ENCODE measurements around the gene KNSTRN.
A peak's percentile ranks its signal among the peaks of the same experiment; 100 is the strongest.

Gene KNSTRN

GRCh38 chr15:40363611-40364010 lies 18.9 kb upstream of the KNSTRN start:
- no peak for DNase-seq (ENCODE audit: insufficient read length, low spot score)
- TF ChIP-seq PAX5 (IDR thresholded peaks at IDR 0.05; ENCODE audit: insufficient read depth, low read length, severe bottlenecking) (no peak), TAF1 (IDR thresholded peaks at IDR 0.05; ENCODE audit: low read depth, low read length) (no peak), POLR2AphosphoS5 (IDR thresholded peaks at IDR 0.05; ENCODE audit: low read depth, low read length) (no peak), POLR2A (IDR thresholded peaks at IDR 0.05; ENCODE audit: low read depth, low read length) (no peak), SPI1 (IDR thresholded peaks at IDR 0.05; ENCODE audit: low read depth, low read length) (no peak), POU2F2 (IDR thresholded peaks at IDR 0.05; ENCODE audit: low read depth, low read length) (no peak)
- FAIRE-seq = no peak

- no peak for DNase-seq (ENCODE audit: insufficient read length, low spot score)
- peak; percentile 13 for FAIRE-seq
- TF ChIP-seq POU2F2 (IDR thresholded peaks at IDR 0.05; ENCODE audit: low read depth, low read length) = no peak
- no peak for TF ChIP-seq TAF1 (IDR thresholded peaks at IDR 0.05; ENCODE audit: low read depth, low read length)
- TF ChIP-seq POLR2AphosphoS5 (IDR thresholded peaks at IDR 0.05; ENCODE audit: low read depth, low read length) = no peak
- TF ChIP-seq PAX5 (IDR thresholded peaks at IDR 0.05; ENCODE audit: insufficient read depth, low read length, severe bottlenecking) = no peak
- TF ChIP-seq POLR2A (IDR thresholded peaks at IDR 0.05; ENCODE audit: low read depth, low read length) = no peak
- TF ChIP-seq SPI1 (IDR thresholded peaks at IDR 0.05; ENCODE audit: low read depth, low read length) = no peak
Observed at GRCh38 chr15:40364251-40364650, 18.3 kb upstream of the KNSTRN start.

- DNase-seq (ENCODE audit: insufficient read length, low spot score) (no peak), FAIRE-seq (no peak)
- TF ChIP-seq TAF1 (IDR thresholded peaks at IDR 0.05; ENCODE audit: low read depth, low read length) (no peak), PAX5 (IDR thresholded peaks at IDR 0.05; ENCODE audit: insufficient read depth, low read length, severe bottlenecking) (no peak), POU2F2 (IDR thresholded peaks at IDR 0.05; ENCODE audit: low read depth, low read length) (no peak), SPI1 (IDR thresholded peaks at IDR 0.05; ENCODE audit: low read depth, low read length) (no peak), POLR2AphosphoS5 (IDR thresholded peaks at IDR 0.05; ENCODE audit: low read depth, low read length) (no peak), POLR2A (IDR thresholded peaks at IDR 0.05; ENCODE audit: low read depth, low read length) (no peak)
Observed at GRCh38 chr15:40365016-40365415, 17.5 kb upstream of the KNSTRN start.

GRCh38 chr15:40365624-40366456 lies 16.7 kb upstream of the KNSTRN start:
- FAIRE-seq (no peak), DNase-seq (ENCODE audit: insufficient read length, low spot score) (no peak)
- no peak for TF ChIP-seq SPI1 (IDR thresholded peaks at IDR 0.05; ENCODE audit: low read depth, low read length)

- TF ChIP-seq POLR2AphosphoS5 (IDR thresholded peaks at IDR 0.05; ENCODE audit: low read depth, low read length) (no peak), PAX5 (IDR thresholded peaks at IDR 0.05; ENCODE audit: insufficient read depth, low read length, severe bottlenecking) (no peak)
- FAIRE-seq (no peak), DNase-seq (ENCODE audit: insufficient read length, low spot score) (no peak)
Observed at GRCh38 chr15:40366457-40367370, 15.8 kb upstream of the KNSTRN start.

- FAIRE-seq = no peak
Observed at GRCh38 chr15:40367371-40367685, 15.2 kb upstream of the KNSTRN start.

GRCh38 chr15:40367686-40368611 lies 14.6 kb upstream of the KNSTRN start:
- peak; percentile 94 for DNase-seq (ENCODE audit: insufficient read length, low spot score)
- peak; percentile 99 for FAIRE-seq
- no peak for TF ChIP-seq PAX5 (IDR thresholded peaks at IDR 0.05; ENCODE audit: insufficient read depth, low read length, severe bottlenecking)
- TF ChIP-seq POLR2AphosphoS5 (IDR thresholded peaks at IDR 0.05; ENCODE audit: low read depth, low read length) = no peak
- no peak for TF ChIP-seq TAF1 (IDR thresholded peaks at IDR 0.05; ENCODE audit: low read depth, low read length)
- TF ChIP-seq SPI1 (IDR thresholded peaks at IDR 0.05; ENCODE audit: low read depth, low read length) = no peak

More at GRCh38 chr15:40367371-40367685, 15.2 kb upstream of the KNSTRN start:
- DNase-seq (ENCODE audit: insufficient read length, low spot score) = no peak
- TF ChIP-seq PAX5 (IDR thresholded peaks at IDR 0.05; ENCODE audit: insufficient read depth, low read length, severe bottlenecking) = no peak
- TF ChIP-seq TAF1 (IDR thresholded peaks at IDR 0.05; ENCODE audit: low read depth, low read length) = no peak
- TF ChIP-seq POLR2AphosphoS5 (IDR thresholded peaks at IDR 0.05; ENCODE audit: low read depth, low read length) = no peak
- no peak for TF ChIP-seq SPI1 (IDR thresholded peaks at IDR 0.05; ENCODE audit: low read depth, low read length)
- no peak for TF ChIP-seq POLR2A (IDR thresholded peaks at IDR 0.05; ENCODE audit: low read depth, low read length)
- no peak for TF ChIP-seq POU2F2 (IDR thresholded peaks at IDR 0.05; ENCODE audit: low read depth, low read length)

GRCh38 chr15:40368719-40369473 lies 13.6 kb upstream of the KNSTRN start:
- no peak for FAIRE-seq
- DNase-seq (ENCODE audit: insufficient read length, low spot score) = no peak
- TF ChIP-seq TAF1 (IDR thresholded peaks at IDR 0.05; ENCODE audit: low read depth, low read length) (no peak), POU2F2 (IDR thresholded peaks at IDR 0.05; ENCODE audit: low read depth, low read length) (no peak), SPI1 (IDR thresholded peaks at IDR 0.05; ENCODE audit: low read depth, low read length) (no peak), POLR2A (IDR thresholded peaks at IDR 0.05; ENCODE audit: low read depth, low read length) (no peak), PAX5 (IDR thresholded peaks at IDR 0.05; ENCODE audit: insufficient read depth, low read length, severe bottlenecking) (no peak), POLR2AphosphoS5 (IDR thresholded peaks at IDR 0.05; ENCODE audit: low read depth, low read length) (no peak)
